HG03196 (cell line): ENCODE measurements around the gene CCDC88C.
"Not testable (repeated sequence)": the region's sequence is repeated elsewhere in the genome, so short reads cannot be mapped to it uniquely, and the experiment has no call there.

Experiments used
- ATAC-seq: cut with Tn5 transposase; IDR thresholded peaks from one replicate; pipeline ENCODE4 v1.9.1; 2021; ENCODE audit not compliant: unreplicated experiment

The CCDC88C gene

GRCh38 chr14:91417120-91417982 is at the start of gene CCDC88C:
CCDC88C (minus strand) TSS chr14:91417820; CDS start chr14:91417690, 130 bp downstream.
- ATAC-seq: peak; percentile 52

DNA sequence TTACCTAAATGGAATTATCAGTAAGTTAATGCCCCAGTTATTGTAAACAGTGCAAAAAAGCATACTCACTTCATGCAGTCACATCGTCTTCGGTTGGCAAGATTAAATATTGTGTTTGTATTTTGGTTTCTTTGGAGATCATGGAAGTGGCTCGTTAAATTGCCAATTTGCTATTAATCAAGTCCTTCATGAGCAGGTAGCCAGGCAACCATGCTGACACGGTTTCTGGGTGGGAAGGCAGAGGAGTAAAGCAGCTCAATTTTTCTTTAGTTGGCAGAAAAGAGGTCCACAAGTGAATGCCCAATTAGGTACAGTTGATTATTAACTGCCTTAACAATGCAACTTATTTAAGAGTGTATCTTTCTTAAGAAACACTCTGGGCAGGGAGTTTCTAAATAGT is 48.6 kb upstream of the CCDC88C start:
- no peak for ATAC-seq

GRCh38 chr14:91464615-91465205 is 47.1 kb upstream of the CCDC88C start:
- ATAC-seq: no peak

DNA sequence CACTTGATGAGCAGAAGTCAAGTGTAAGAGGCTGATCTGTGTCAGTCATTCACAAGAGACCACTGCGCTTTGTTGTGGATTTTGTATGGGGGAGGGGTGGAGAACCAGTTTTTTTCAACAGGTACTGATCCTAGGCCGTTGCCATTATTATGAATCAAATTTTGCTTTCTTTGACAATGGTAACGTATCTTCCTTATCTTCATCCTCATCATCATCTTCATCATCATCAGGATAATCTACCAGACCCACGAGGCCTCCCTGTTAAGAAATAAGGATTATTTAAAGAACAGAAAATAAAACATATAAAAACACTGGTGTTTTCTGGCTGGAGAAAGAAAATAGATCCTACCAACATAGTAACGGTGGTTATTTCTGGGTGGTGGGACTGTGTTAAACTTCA is 41.0 kb upstream of the CCDC88C start:
- ATAC-seq: no peak

GRCh38 chr14:91456283-91456682 is 38.7 kb upstream of the CCDC88C start:
- no peak for ATAC-seq

DNA sequence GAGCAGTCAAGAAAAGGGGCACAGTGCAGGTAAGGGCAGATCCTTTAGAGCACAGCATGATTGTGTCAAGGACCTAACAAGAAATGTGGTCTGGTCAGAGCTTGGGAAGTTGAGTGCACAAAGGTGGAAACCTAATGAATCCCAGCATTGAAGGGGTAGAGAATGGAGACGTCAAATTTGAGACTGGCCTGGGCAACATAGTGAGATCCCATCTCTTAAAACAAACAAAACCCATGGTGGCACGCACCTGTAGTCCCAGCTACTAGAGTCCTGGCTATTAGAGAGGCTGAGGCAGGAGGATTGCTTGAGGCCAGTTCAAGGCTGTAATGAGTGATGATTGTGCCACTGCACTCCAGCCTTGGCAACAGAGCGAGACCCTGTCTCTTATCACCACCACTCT is 37.0 kb upstream of the CCDC88C start:
- no peak for ATAC-seq

- no peak for ATAC-seq
Observed at GRCh38 chr14:91454155-91454554, 36.5 kb upstream of the CCDC88C start.

GRCh38 chr14:91453744-91454143 is 36.1 kb upstream of the CCDC88C start:
- ATAC-seq: no peak

GRCh38 chr14:91444335-91445020 is 26.9 kb upstream of the CCDC88C start:
- no peak for ATAC-seq

DNA sequence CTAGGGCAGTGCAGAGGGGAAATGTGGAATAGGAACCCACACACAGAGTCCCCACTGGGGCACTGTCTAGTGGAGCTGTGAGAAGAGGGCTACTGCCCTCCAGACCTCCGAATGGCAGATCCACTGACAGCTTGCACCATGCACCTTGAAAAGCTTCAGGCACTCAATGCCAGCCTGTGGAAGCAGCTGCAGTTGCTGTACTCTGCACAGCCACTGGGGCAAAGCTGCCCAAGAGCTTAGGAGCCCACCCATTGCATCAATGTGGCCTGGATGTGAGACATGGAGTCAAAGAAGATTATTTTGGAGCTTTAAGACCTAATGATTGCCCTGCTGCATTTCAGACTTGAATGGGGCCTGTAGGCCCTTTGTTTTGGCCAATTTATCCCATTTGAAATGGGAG is 21.7 kb upstream of the CCDC88C start:
- ATAC-seq: no peak

DNA sequence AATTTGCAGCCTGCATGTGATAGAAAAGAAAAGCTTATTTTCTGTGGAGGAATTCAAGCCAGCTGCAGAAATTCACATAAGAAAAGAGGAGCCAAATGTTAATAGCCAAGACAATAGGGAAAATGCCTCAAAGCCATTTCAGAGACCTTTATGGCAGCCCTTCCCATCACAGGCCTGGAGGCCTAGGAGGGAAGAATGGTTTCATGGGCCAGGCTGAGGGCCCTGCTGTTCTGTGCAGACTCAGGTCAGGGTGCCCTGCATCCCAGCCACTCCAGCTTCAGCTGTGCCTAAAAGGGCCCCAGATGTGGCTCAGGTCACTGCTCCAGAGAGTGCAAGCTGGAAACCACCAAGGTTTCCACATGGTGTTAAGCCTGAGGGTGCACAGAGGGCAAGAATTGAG is 21.2 kb upstream of the CCDC88C start:
- no peak for ATAC-seq

DNA sequence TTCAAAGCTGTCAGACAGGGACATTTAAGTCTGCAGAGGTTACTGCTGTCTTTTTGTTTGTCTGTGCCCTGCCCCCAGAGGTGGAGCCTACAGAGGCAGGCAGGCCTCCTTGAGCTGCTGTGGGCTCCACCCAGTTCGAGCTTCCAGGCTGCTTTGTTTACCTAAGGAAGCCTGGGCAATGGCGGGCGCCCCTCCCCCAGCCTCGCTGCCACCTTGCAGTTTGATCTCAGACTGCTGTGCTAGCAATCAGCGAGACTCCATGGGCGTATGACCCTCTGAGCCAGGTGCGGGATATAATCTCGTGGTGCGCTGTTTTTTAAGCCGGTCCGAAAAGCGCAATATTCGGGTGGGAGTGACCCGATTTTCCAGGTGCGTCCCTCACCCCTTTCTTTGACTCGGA is 18.6 kb upstream of the CCDC88C start:
- not testable (repeated sequence) for ATAC-seq

DNA sequence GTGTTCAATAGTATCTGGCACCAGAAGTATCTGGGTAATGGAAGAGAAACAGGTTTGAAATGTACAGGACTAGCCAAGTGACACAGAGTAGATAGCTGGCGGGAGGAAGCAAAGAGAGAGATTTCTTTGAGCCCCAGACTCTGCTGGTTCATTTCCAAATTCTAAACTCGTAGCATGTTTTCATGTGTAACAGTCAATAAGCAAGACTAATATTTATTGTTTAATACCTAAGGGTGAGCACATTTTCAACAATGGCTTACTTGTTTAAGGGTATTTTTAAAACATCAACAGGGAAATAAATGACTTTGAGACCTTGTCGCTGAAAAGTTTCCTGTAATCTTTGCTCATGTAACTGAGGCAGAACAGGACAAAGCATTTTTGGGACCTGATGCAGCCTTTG is 11.8 kb upstream of the CCDC88C start:
- ATAC-seq: no peak

- ATAC-seq: not testable (repeated sequence)
Observed at GRCh38 chr14:91428931-91429330, 11.3 kb upstream of the CCDC88C start.

- not testable (repeated sequence) for ATAC-seq
Observed at GRCh38 chr14:91425531-91425944, 7.9 kb upstream of the CCDC88C start.

- ATAC-seq: no peak
Observed at GRCh38 chr14:91424813-91425530, 7.4 kb upstream of the CCDC88C start.

DNA sequence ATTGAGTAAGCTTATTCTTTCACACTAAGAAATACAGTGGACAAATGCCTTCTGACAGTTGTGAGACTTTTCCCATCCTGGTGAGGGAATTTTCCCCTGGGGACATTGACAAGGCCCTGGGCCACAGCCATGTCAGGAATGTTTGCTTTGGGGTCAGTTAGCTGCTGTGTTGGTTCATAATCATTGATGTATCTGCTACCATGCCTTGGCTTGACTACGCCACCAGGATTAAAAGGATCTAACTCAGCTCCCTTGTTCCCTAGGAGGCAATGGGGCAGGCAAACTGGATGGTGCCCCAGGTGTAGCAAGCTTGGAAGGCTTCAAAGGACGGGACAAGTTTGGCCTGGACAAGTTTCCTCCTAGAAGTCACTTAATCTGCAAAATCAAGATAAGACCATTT is 3.1 kb upstream of the CCDC88C start:
- no peak for ATAC-seq

DNA sequence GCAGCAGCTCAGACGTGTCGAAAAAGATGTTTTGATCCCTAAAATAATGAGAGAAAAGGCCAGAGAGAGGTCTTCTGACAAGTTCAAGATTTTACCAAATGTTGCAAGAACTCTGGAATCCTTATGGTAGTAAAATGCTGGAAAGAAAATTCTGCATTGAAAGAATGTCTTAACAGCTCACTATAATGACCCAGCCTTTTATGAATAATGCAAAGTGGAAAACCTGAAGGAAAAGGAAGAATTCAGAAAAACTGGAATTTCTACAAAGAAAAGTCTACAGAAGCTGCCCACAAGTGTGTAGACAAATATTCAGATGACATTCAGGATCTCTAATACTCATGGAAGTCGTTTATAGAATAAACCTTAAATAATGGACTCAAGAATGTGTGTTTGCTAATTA is 1.8 kb upstream of the CCDC88C start:
- no peak for ATAC-seq

DNA sequence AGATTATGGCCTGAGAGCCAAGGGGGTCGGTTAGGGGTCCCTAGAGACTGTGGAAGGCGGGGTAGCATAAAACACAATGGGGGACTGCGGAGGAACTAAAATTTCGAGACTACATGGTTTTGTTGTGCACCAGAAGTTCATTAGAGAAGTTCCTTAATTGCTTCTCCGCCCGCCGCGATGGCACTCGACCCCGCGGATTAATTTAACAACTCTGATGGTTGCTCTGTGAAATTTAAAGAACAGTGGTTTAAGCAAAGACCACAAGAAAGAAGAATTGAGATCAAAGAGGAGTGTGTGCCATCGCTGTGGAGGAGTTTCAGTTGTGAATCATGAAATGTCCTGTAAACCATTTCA is 1.4 kb upstream of the CCDC88C start:
- ATAC-seq: no peak

DNA sequence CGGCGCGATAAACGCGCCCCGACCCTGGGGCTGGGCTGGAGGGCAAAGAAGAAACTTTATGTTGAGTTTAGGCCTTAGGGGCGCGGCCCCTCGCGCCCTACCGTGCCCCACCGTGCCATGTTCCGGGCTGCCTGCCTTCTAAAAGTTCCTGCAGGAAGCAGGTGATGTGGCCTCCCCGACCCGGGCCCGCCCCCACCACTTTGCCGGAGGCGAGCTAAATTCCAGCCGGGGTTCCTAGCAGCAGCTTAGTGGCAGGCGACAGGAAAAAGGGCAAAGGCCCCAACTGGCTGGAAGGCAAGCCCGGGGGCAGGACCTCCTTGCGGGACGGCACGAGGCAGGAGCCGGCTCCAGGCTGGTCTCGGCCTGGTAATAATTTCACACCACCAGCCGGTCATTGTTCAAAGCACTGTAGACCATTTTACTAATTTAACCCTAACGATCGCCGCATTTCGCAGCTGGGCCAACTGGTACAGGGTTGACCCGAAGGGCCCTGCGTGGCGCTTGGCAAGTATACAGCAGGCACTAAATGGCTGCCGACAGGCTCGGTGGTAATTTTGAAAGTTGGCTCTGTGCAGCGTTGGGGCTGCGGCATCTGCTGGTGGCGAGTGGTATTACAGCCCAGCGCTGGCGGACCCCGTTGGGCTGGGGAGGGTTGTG is 895 bp upstream of the CCDC88C start:
- ATAC-seq: peak; percentile 31

- peak; percentile 20 for ATAC-seq
Observed at GRCh38 chr14:91417983-91418386, 365 bp upstream of the CCDC88C start.
